ENCODE data around the gene TMEM127. TPM values are rescaled to one million over a fixed set of nuclear protein-coding genes. Genes with fewer than 3 reads are reported as not detected.
"Not testable (repeated sequence)": the region's sequence is repeated elsewhere in the genome, so short reads cannot be mapped to it uniquely, and the experiment has no call there.

Gene TMEM127
- total RNA-seq, 1 experiment from 2014 or later = 33.1 TPM

DNA sequence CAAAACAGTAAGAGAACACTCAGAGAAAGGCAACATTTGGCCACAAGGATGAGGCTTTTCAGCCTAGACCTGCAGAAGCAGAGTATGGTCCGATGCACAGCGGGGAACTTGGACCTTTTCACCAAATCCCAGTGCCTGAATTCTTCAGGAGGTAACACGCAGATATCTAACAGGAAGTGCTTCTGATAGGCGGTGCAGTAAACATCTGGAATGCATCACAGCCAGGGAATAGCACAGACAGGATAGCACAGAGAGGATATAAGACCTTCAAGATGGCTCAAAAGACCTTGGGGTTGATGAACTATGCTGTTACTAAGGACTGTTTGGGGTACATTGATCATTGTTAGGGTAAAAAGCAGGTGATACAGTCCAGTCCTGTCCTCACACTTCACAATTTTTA is 1.7 kb downstream of the TMEM127 start:
- no peak for DNase-seq (ENCODE audit: low spot score)

DNA sequence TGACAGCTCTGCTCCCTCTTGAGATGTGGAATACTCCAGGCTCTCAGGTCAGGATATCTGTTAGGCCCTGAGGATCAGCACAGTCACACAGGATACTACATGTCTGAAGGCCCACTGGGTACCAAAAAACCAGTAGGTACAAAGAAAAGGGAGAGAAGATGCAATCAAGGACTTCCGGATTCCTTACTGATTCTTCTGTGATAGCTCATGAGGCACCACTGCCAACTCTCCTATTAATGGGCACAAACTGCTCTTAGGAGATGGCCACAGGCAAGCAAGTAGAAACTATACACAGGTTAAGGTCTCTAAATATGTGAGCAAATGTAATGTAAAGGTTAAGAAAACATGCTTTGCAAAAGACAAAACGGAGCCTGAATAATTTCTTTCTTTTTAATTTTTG is 3.5 kb downstream of the TMEM127 start:
- DNase-seq (ENCODE audit: low spot score) = no peak

DNA sequence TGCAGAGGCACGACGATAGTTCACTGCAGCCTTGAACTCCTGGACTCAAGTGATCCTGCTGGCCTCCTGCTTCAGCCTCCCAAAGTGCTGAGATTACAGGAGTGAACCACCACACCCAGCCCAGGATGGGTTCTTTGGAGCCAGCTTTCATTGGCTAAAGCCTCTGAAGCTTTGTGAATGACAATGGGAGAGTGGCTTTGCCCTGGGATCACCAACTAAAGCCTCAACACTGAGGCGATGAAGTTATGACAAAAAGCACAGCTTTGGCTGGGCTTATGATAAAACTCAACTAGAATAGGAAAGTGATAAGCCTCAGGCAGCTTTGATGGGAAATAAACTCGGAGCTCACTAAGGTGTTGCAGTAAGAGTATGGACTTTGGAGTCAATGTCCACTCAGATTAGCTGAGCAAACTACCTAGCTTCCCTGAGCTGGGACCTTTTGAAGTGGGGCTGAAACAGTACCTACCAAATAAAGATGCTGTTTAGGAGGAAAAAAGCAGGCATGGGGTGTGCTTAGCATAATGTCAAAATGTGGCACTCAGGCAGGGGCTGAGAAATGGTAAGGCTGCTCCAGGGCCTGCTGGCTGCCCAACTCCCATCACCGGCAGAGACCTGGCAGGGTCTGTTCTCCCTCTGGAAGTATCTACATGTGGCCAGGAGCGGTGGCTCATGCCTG is 4.3 kb downstream of the TMEM127 start:
- no peak for DNase-seq (ENCODE audit: low spot score)

DNA sequence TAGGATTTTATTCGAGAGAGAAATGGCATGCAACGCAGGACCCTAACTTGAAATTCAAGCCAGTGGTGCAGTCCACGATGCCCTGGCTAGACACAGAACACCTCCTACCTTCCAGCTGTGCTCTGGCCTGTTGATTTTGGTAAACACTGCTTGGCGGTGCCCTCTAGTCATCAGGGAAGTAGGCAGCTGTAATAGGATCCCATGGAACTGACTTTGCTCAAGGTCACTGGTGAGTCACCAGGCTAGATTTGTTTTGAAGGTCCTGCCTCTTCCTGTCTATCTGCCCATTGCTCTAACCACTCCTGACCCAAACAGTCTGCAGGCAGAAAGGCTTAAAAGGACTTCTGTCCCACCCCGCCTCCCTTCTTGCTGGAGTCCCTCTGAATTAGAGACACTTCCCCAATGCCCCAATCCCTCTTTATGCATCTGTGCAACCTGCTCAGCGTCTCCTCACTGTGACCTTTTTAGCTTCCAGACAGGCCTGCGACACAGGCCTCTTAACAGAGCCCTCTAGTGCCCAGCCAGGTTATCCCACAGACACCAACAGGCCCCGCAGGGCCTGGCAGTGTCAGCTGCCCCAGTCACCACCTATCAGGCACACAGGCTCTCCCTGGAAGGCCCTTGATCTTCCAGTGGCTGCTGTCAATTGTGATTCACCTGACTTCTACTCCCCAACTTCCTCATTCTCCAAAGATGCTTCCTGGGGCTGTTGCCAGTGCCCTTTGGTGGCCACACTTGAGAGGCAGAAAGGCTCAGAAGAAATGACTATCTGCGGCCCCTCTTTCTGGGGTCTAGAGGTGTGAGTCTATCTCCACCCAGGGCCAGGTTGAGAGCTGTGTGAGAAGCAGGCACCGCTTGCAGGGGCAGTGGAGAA is 5.2 kb downstream of the TMEM127 start:
- DNase-seq (ENCODE audit: low spot score) = peak; percentile 90

DNA sequence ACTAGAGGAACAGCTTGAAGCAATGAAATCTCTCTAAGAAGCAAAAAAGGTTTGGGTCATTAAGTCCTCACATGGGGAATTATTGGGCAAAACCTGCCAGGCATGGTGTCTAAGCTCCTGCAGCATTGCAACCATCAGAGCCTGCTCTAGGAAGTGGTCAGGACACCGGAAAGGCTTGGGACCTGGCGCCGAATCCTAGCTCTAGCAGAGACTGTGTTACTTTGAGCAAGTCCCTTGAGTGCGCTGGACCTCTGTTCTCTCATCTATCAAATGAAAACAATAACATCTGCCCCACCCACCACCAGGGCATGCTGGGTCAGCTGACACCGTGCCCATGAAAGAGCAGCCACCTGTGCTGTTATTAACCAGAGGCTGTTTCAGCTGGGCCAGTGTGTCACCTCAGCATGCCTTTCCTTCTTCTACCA is 6.3 kb downstream of the TMEM127 start:
- peak; percentile 22 for DNase-seq (ENCODE audit: low spot score)

DNA sequence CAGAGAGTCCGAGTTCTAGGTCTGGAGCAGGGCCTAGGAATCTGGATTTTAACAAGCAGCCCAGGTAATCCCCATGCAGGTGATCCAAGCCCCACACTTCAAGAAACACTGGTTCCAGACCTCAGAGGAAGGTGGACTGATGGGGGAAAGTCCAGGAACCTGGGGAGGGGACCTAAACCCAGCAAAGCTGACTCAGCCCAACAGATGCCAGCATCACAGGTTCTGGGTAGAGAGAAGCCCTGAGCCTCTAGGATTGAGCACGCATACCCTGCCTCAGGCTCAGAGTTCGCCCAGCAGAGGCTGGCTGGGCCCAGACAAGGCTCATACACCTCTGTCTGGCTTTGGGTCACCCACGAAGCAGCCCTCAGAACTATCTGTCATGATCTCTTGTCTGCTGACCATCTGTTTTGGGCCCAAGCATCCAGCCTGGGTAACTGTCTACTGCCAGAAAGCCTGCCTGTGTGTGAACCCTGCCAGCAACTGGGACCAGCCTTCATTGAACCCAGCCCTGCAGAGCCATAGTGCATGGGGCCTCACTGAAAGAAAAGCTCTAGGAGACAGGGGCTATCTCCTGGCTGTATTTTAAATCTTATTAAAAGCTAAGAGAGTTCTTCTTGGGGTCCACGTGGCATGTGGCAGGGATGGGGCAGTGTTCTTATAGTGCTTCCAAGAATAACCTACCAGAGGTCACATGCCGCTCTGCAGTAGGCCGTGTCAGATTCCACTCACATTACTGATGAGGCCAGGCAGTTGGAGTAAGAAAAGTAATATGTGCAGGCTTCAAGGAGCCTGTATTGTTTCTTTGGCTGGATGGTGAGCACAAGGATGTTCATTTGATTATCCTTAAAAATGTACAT is 7.4 kb downstream of the TMEM127 start:
- no peak for DNase-seq (ENCODE audit: low spot score)

DNA sequence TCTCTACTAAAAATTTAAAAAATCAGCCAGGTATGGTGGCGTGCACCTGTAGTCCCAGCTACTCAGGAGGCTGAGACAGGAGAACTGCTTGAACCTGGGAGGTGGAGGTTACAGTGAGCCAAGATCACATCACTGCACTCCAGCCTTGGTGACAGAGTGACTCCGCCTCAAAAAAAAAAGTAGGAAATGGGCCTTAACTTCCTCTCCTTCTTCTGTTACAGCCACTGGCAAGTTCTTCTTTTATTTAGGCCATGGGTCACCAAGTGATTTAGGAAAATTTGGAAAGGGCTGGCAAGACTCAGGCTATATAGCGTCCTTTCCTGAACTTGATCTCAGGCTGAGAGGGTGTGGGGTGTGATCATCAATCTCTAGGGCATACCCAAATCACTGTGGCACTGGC is 8.1 kb downstream of the TMEM127 start:
- DNase-seq (ENCODE audit: low spot score) = not testable (repeated sequence)

DNA sequence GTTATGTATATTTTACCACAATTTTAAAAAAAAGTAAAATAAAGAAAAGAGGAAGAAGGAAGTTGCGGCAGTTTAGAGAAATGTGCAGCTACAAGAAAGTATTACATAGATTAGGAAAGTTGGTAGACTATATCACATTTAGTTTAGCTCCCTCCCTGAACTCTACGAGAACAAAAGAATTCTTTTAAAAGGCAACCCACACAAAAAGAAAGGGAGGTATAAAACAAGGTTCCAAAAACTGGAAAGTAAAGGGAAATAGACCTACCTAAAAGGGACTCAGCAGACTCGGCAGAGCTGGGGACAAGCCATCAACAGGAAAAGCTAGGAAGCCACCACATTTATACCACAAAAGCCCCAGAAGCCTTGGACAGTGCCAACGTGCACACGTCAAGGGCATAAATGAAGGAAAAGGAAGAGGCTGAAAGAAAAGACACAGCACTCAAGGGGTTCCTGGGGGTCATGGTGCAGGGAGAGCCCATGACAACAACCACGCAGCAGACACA is 9.1 kb downstream of the TMEM127 start:
- no peak for DNase-seq (ENCODE audit: low spot score)

DNA sequence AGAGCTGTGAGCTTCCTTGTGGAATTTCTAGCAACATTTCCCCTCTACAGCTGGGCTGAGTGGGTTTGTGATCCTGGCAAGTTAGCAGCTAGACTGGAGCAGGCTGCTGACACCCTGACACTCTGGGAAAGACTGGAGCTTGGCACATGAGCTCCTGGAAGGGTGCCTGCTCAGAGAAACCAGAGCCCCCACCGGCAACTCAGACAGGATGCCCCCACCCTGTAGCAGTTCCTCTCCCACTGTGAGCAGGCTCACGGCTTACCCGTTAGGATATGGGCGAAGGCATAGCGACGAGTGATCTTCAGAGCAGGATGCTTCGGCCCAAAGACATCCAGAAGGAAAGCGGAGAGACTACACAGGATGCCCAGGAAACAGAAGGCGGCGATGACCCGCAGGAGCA is 11.2 kb downstream of the TMEM127 start:
- DNase-seq (ENCODE audit: low spot score) = no peak

DNA sequence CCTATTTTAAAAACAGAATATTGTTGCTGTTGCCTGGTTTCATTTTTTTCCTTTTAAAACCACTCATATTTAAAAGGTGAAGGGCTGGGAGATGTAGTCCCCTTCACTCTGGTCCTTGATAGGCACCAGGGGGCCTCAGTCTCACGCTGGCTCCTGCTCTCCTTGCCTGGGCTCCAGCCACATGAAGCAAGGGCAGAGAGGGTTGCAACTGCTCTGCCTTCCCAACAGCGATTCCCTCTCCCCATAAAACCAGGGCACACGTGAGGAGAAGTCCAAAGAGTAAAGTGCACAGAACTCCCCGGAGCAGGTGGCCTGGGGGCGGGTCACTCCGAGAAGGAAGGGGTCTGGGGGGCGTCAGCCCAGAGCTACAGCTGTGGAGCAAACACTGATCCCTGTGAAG is 12.8 kb downstream of the TMEM127 start:
- no peak for DNase-seq (ENCODE audit: low spot score)

DNA sequence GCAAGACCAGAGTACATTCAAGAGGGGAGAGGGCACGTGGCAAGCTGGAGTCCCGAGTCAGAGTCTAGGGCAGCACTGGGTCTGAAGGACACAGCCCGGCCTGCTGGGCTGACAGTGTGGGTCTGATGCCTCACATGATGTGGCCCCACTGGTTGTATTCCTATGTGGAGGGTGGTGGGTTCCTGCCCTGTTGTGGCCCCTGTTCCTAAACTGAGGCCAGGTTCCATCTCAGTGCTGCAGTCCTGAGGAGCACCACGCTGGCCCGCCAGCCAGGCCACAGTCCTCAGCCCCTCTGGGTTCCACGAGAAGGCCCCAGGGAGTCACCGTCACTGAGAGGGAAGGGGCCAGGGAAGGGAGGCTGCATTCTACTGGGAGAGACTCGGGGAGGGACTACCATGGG is 13.3 kb downstream of the TMEM127 start:
- DNase-seq (ENCODE audit: low spot score) = no peak

DNA sequence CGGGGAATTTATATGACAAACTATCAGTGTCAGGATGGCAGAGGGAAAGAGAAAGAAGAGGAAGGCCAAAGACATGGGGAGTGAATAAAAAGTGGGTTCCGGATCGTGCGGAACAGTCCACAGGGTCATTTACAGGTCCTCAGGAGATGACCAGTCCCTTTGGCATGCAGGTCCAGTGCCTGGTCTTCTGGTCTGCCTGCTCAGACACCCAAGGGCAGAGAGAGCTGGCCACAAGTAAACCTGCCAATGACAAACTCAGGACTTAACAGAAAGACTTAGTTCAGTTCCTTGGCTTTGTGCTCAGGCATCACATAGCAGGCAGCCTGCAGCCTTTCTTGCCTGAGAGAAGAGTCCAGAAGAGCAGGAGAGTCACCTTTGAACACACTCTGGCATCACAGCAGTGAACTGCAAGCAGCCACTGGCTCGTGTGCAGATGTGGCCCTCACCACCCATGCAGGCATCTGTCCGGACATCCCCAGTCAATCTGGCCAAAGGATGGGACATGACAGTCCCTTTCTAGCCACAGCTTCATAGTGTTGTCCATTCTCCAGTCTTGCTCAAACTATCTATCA is 14.0 kb downstream of the TMEM127 start:
- DNase-seq (ENCODE audit: low spot score) = peak; percentile 48

DNA sequence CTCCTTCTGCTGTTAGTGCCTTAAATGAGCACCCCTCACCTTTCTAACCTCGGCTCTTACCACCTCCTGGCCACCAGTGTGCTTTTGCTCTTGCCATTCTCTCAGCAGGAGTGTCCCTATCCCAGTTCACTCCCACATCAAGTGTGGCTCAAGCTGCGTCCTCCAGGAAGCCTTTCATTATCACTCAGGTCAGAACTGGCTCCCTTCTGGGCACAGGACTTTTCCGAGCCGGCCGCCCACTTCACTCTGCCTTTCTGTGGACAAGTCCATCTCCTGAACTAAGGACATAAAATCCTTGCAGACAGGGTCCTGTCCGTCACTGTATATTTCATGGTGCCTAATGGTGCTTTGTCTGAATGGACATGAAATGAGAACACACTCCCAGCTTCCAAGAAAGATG is 15.6 kb downstream of the TMEM127 start:
- DNase-seq (ENCODE audit: low spot score) = no peak

DNA sequence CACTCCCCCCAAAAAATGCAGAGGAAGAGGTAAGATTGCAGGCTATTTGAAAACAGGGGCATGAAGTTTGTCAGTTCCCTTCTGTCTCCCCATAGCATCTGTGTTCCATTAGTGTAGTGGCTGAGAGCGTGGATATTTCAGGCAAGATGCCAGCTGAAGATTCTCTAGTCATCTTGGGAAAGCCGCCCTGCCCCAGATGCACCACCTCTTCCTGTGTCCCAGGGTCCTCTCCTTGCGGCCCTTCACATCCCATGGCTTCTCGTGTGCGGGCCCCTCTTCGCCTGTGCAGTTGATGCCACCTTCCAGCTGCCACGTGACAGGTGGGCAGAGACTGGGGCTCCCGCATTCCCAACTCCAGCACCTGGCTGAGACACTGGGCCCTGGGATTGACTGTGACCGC is 16.1 kb downstream of the TMEM127 start:
- DNase-seq (ENCODE audit: low spot score) = no peak

DNA sequence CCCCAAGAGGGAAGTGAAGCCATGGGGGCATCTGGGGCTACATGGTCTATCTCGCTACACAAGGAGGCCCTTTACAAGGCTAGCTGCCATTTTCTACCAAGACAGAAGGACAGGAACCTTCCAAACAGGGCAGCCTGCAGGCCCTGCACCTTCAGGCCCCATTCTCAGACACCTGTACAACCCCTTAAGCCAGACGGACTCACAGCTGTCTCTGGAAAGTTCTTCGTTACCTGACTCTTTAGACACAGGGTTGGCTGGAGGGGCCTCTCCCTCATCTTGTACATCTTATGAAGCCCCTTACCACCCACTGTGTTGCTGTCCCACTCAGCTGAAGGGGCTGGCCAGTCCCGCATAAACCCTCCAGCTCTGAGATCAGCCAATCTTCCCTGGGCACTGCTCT is 17.2 kb downstream of the TMEM127 start:
- no peak for DNase-seq (ENCODE audit: low spot score)

DNA sequence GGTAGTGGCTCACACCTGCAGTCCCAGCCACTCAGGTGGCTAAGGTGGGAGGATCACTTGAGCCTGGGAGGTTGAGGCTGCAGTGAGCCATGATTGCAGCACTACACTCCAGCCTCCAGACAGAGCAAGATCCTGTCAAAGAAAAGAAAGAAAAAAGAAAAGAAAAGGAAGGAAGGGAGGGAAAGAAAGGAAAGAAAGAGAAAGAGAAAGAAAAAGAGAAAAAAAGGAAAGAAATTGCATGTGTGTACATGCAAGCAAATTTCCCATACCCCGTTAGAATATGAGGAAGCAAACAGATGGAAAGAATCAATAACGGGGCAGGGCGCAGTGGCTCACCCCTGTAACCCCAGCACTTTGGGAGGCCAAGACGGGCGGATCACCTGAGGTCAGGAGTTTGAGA is 17.9 kb downstream of the TMEM127 start:
- no peak for DNase-seq (ENCODE audit: low spot score)

DNA sequence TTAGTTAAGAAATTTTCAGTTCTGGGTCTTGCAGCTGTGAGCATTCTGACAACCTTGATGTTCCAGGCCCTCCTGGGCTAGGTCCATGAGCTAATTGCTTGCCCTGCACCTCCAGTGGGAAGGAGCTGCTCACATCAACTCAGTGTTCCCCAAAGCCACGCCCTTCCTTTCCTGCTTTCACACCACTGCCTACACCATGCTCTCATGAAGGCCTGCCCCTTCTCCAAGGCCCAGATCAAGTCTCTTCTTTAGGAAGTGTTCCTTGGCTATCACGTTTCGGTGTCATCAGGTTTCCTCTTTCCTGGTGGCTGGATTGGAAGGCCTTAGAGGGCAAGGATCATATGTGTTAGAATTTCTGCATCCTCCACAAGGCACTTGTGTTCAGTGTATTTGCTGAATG is 18.8 kb downstream of the TMEM127 start:
- DNase-seq (ENCODE audit: low spot score) = no peak

DNA sequence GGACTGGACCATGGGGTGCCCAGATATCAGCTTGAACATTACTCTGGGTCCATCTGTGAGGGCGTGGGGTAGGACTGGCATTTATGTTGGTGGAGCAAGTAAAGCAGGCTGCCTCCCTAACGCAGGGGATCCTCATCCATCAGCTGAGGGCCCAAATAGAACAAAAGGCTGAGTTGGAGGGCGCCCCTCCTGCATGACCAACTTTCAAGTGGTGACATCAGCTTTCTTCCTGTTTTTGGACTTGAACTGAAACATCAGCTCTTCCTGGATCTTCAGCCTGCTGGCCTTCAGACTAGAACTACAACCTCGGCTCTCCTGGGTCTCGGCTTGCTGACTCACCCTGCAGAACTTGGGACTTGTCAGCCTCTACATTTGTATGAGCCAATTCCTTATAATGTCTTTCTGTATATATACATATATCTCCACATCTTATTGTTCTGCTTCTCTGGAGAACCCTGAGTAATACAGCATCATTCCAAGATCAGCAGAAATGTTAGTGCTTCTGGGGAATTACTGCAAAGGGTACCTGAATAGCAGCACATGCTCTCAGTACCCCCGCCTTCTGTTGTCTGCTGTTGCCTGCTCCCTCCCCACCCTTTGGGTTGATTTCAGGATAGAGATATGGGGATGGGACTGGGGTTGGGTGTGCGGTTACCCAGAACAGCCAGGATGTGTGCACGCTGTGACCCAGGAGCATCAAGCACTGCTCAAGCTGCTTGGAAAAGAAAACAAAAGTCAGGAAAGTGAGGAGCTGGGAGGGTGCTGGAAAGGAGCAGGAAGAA is 20.0 kb downstream of the TMEM127 start:
- no peak for DNase-seq (ENCODE audit: low spot score)

DNA sequence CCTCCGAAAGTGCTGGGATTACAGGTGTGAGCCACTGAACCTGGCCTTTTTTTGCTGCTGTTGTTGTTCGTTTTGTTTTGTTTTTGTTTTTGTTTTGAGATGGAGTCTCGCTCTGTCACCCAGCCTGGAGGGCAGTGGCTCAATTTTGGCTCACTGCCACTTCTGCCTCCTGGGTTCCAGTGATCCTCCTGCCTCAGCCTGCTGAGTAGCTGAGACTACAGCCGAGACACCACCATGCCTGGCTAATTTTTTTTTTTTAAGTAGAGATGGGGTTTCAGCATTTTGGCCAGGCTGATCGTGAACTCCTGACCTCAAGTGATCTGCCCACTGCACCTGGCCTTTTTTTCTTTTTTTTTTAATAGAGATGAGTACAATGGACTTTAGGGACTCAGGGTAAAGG is 22.0 kb downstream of the TMEM127 start:
- DNase-seq (ENCODE audit: low spot score) = no peak

DNA sequence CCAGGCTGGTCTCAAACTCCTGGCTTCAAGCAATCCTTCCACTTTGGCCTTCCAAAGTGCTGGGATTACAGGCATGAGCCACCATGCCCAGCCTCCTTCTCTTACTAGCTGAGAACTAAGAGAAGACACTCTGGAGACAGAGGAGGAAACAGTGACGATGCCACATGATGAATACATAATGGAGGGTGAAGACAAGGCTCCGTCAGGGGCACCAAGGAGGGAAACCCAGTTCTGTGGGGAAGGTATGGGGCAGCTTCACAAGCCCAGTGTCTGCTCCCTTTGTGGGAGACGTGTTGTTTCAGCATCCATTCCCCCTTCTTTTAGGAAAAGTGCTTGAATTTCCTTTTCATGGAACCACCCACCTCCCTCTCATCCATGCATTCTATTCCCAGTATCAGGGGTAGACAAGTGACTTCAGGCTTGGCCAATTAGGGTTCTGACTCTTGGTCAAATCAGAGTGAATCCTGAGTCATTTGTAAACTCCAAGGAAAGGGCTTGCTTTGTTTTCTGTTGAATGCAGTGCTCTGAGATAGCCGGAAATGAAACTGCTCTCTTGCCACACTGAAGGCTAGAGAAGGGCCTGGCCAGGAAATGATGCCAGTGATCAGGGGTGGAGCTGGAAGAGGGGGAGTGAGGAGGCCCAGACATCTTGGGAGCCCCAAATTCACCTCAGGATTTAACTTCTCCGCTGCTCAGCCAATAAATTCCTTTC is 23.7 kb downstream of the TMEM127 start:
- peak; percentile 8 for DNase-seq (ENCODE audit: low spot score)
